PC-3 (cell line): Measurements from ENCODE around the gene RBM46. TPM values are rescaled to one million over a fixed set of nuclear protein-coding genes. Genes with fewer than 3 reads are reported as not detected.
"Not testable (repeated sequence)": the region's sequence is repeated elsewhere in the genome, so short reads cannot be mapped to it uniquely, and the experiment has no call there.

Experiments
- ATAC-seq: fragments of 200-7000 bp; cut with Tn5 transposase; 2 replicates; pipeline ENCODE4 v1.9.1; 2020; ENCODE audit warnings: mild to moderate bottlenecking, moderate library complexity
- BruUV-seq: library from RNA; stranded (reverse); fragments of 400-500 nt; replicated peaks from 2 replicates; lab custom pipeline; 2021; lab: Mats Ljungman, UMichigan
- CTCF ChIA-PET: fragments of 300-600 bp; sonication (Branson Sonifier 250); formaldehyde crosslinking; loops from one replicate; lab custom pipeline; 2022; ENCODE audit warnings: antibody characterized with exemption; lab: Charles Lee
- POLR2A ChIA-PET: fragments of 300-600 bp; sonication (Branson Sonifier 250); formaldehyde crosslinking; loops from one replicate; lab custom pipeline; 2022; ENCODE audit warnings: antibody characterized with exemption; ENCODE audit not compliant: unreplicated experiment; lab: Charles Lee
- DNase-seq: peaks from one replicate; pipeline ENCODE4 v3.0.0-alpha.2; 2015
- H2AFZ ChIP-seq: fragments of 300-600 bp; sonication (generic); 2 replicates; pipeline ENCODE4 v1.6.0; 2016; ENCODE audit warnings: antibody characterized with exemption, low read length
- H3F3A ChIP-seq: fragments of 300-600 bp; sonication (generic); one replicate; pipeline ENCODE4 v1.6.0; 2017; ENCODE audit warnings: antibody characterized with exemption, low read length, control low read depth, mild to moderate bottlenecking; ENCODE audit not compliant: unreplicated experiment
- H3K27ac ChIP-seq: fragments of 300-600 bp; sonication (generic); 2 replicates; pipeline ENCODE4 v1.5.1; 2016; ENCODE audit warnings: mild to moderate bottlenecking, low read length
- H3K27me3 ChIP-seq: fragments of 300-600 bp; sonication (generic); 2 replicates; pipeline ENCODE4 v1.6.1; 2016; ENCODE audit warnings: low read length, mixed read lengths
- H3K36me3 ChIP-seq: fragments of 300-600 bp; sonication (generic); 2 replicates; pipeline ENCODE4 v1.6.1; 2016; ENCODE audit warnings: low read depth, mixed run types, low read length, mixed read lengths
- H3K4me1 ChIP-seq: fragments of 300-600 bp; sonication (generic); 2 replicates; pipeline ENCODE4 v1.5.1; 2016; ENCODE audit warnings: low read length; ENCODE audit not compliant: insufficient read depth
- H3K4me2 ChIP-seq: fragments of 300-600 bp; sonication (generic); 2 replicates; pipeline ENCODE4 v1.6.0; 2016; ENCODE audit warnings: low read length
- H3K4me3 ChIP-seq: fragments of 300-600 bp; sonication (generic); 2 replicates; pipeline ENCODE4 v1.5.1; 2016; ENCODE audit warnings: mild to moderate bottlenecking, low read length, mixed read lengths
- H3K79me2 ChIP-seq: fragments of 300-600 bp; sonication (generic); 2 replicates; pipeline ENCODE4 v1.6.1; 2017; ENCODE audit warnings: low read length, mixed read lengths
- H3K9ac ChIP-seq: fragments of 300-600 bp; sonication (generic); 2 replicates; pipeline ENCODE4 v1.6.0; 2016; ENCODE audit warnings: mild to moderate bottlenecking, low read length
- H3K9me2 ChIP-seq: fragments of 300-600 bp; sonication (generic); replicated peaks from 2 replicates; pipeline ENCODE4 v1.6.1; 2016; ENCODE audit warnings: mixed run types, low read length, mixed read lengths
- H3K9me3 ChIP-seq: fragments of 300-600 bp; sonication (generic); 2 replicates; pipeline ENCODE4 v1.6.1; 2016; ENCODE audit warnings: low read length, mixed read lengths
- H4K20me1 ChIP-seq: fragments of 300-600 bp; sonication (generic); 2 replicates; pipeline ENCODE4 v1.6.1; 2016; ENCODE audit warnings: low read length, mixed read lengths
- CTCF ChIP-seq: fragments of 300-600 bp; sonication (generic); conservative IDR thresholded peaks from 2 replicates; pipeline ENCODE4 v1.5.1; 2017; ENCODE audit warnings: antibody characterized with exemption, low read depth, mild to moderate bottlenecking, low read length
- EZH2 ChIP-seq: fragments of 300-600 bp; sonication (generic); IDR thresholded peaks from one replicate; pipeline ENCODE4 v1.6.1; 2017; ENCODE audit warnings: antibody characterized with exemption, mild to moderate bottlenecking, low read length; ENCODE audit not compliant: unreplicated experiment
- EZH2phosphoT487 ChIP-seq: fragments of 300-600 bp; sonication (generic); IDR thresholded peaks from 2 replicates; pipeline ENCODE4 v1.6.1; 2018; ENCODE audit warnings: mild to moderate bottlenecking, antibody characterized with exemption, low read length, borderline replicate concordance
- intact Hi-C: fragments of 100-400 bp; cut with micrococcal nuclease; formaldehyde crosslinking; loops from 2 replicates; pipeline ENCODE4 v1.9.0; 2023
- total RNA-seq: library from RNA; depleted of rRNA; stranded (reverse); fragments of >200 nt; gene quantifications from 2 replicates; pipeline ENCODE4 v1.2.3, GENCODE V29; 2014

The RBM46 gene
- total RNA-seq, 1 experiment from 2014 or later = not detected

DNA sequence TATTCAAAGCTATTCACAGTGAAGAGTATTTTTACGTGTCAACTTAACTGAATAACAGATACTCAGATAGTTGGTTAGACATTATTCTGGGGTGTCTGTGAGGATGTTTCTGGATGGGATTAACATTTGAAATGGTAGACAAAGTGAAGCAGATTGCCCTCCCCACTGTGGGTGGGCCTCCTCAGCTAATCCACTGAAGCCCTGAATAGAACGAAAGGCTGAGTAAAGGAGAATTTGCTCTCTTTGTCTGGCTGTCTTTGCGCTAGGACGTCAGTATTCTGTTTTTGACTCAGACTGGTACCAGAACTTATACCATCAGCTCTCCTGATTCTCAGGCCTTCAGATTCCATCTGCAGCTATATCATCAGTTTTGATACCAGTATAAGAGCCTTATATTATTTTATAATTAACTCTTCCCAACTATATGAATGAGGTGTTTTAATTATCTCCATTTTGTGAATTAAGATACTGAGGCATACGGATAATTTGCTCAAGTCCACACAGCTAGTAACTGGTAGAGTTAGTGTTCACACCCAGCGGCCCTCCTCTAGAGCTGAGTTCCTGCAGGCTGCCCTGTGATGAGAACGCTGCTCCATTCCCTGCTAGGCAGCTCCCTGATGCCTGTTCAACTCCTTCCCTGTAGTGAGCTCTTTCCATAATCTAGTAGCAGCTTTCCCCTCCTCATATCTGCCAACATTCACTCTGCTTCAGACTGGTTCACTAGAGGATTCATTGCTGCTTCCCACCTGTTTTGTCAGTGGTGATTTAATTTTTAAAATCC lies 87.5 kb downstream of the RBM46 start:
- no peaks in the 10 kb centered on the region for H3K27me3 ChIP-seq
- TF ChIP-seq EZH2 = no peak
- H4K20me1 ChIP-seq = no peaks in the 10 kb centered on the region
- no peak overlapping the region for H2AFZ ChIP-seq
- H3K79me2 ChIP-seq = no peaks in the 10 kb centered on the region
- no peaks in the 10 kb centered on the region for H3F3A ChIP-seq
- intact Hi-C loops = no loop called here
- no peaks in the 10 kb centered on the region for H3K9me2 ChIP-seq
- CTCF ChIA-PET = no interaction called here
- no peaks in the 10 kb centered on the region for H3K9me3 ChIP-seq
- no peak overlapping the region for H3K4me3 ChIP-seq
- ATAC-seq (no peak), DNase-seq (no peak)
- POLR2A ChIA-PET = no interaction called here
- H3K27ac ChIP-seq = no peak overlapping the region
- H3K4me2 ChIP-seq = no peak overlapping the region
- no peaks in the 10 kb centered on the region for H3K4me1 ChIP-seq
- no peak overlapping the region for H3K9ac ChIP-seq
- no peaks in the 10 kb centered on the region for H3K36me3 ChIP-seq
- no TSS peak for BruUV-seq

DNA sequence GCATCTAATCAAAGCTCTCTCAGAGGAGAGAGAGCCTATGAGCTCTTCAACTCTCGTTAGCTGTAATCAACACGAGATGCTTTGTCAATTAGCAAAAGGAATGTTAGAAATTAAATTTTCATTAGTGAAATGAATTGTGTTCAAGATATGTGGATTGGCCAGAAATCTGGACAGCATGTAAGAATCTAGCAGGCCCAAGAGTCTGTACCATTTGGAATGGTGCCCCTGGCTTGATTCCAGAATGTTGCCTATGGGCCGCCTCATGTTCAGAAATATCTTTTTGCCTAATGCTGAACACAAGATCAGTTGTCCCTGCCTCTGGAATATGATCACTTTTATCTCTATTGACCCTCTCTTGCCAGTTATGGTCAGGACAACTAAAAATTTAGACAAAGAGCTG lies 88.2 kb downstream of the RBM46 start:
- no peaks in the 10 kb centered on the region for H3K4me1 ChIP-seq

GRCh38 chr4:154872198-154872597 lies 91.1 kb downstream of the RBM46 start:
- intact Hi-C loops = no loop called here
- Histone ChIP-seq H3K27ac (no peak overlapping the region), H2AFZ (no peak overlapping the region), H4K20me1 (no peaks in the 10 kb centered on the region), H3K79me2 (no peaks in the 10 kb centered on the region), H3K4me1 (no peaks in the 10 kb centered on the region), H3K4me2 (no peak overlapping the region), H3K36me3 (no peaks in the 10 kb centered on the region), H3K9me3 (no peaks in the 10 kb centered on the region), H3F3A (no peaks in the 10 kb centered on the region), H3K4me3 (no peak overlapping the region), H3K27me3 (no peaks in the 10 kb centered on the region), H3K9me2 (no peaks in the 10 kb centered on the region), H3K9ac (no peak overlapping the region)
- DNase-seq = no peak
- POLR2A ChIA-PET = no interaction called here
- CTCF ChIA-PET = no interaction called here
- ATAC-seq = no peak
- no TSS peak for BruUV-seq
- TF ChIP-seq CTCF (no peak), EZH2phosphoT487 (no peak), EZH2 (no peak)

More for the DNA sequence above, 88.2 kb downstream of the RBM46 start:
- no peak overlapping the region for H2AFZ ChIP-seq
- ChIA-PET CTCF (no interaction called here), POLR2A (no interaction called here)
- H3K79me2 ChIP-seq = no peaks in the 10 kb centered on the region
- H3F3A ChIP-seq = no peaks in the 10 kb centered on the region
- H3K9ac ChIP-seq = no peak overlapping the region
- ATAC-seq (no peak), DNase-seq (no peak)
- H3K27ac ChIP-seq = no peak overlapping the region
- no TSS peak for BruUV-seq
- no peaks in the 10 kb centered on the region for H4K20me1 ChIP-seq
- TF ChIP-seq EZH2 (no peak), CTCF (no peak), EZH2phosphoT487 (no peak)
- no peak overlapping the region for H3K4me2 ChIP-seq
- H3K4me3 ChIP-seq = no peak overlapping the region
- H3K27me3 ChIP-seq = no peaks in the 10 kb centered on the region
- no peaks in the 10 kb centered on the region for H3K36me3 ChIP-seq
- intact Hi-C loops = no loop called here
- no peaks in the 10 kb centered on the region for H3K9me3 ChIP-seq
- H3K9me2 ChIP-seq = no peaks in the 10 kb centered on the region

DNA sequence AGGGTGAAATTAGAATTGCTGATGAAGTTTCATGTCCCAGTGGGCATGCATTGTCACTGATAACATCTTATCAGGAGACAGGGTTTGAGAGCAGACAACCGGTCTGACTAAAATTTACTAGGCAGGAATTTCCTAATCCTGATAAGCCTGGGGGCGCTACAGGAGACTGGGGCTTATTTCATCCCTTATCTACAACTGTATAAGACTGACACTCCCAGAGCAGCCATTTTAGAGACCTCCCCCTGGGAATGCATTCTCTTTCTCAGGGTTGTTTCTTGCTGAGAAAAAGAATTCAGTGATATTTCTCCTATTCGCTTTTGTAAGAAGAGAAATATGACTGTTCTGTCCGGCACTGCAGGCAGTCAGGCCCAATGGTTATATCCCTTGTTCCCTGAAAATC lies 93.0 kb downstream of the RBM46 start:
- H3K9ac ChIP-seq, H4K20me1 ChIP-seq, H3K27me3 ChIP-seq, H3K9me3 ChIP-seq, H3K9me2 ChIP-seq, H2AFZ ChIP-seq, DNase-seq, POLR2A ChIA-PET, H3K4me1 ChIP-seq, H3K4me2 ChIP-seq, BruUV-seq, H3K36me3 ChIP-seq, H3K79me2 ChIP-seq, H3K4me3 ChIP-seq, H3F3A ChIP-seq, H3K27ac ChIP-seq, ATAC-seq, intact Hi-C loops, CTCF ChIA-PET: not testable (repeated sequence)
